MM.1S (cell line): Measurements from ENCODE around the gene PIGQ.

Experiments used
- DNase-seq: peaks from one replicate; pipeline ENCODE4 v3.0.0-alpha.2; 2015
- H2AFZ ChIP-seq: fragments of 300-600 bp; sonication (generic); 2 replicates; pipeline ENCODE4 v1.6.0; 2016; ENCODE audit warnings: antibody characterized with exemption, low read length
- H3F3A ChIP-seq: fragments of 300-600 bp; sonication (generic); 2 replicates; pipeline ENCODE4 v1.6.1; 2016; ENCODE audit warnings: mild to moderate bottlenecking, antibody characterized with exemption, low read length, moderate library complexity, mixed read lengths; ENCODE audit not compliant: insufficient read depth
- H3K27ac ChIP-seq: fragments of 300-600 bp; sonication (generic); 2 replicates; pipeline ENCODE4 v1.5.1; 2016; ENCODE audit warnings: mild to moderate bottlenecking, low read length
- H3K27me3 ChIP-seq: fragments of 300-600 bp; sonication (generic); replicated peaks from 2 replicates; pipeline ENCODE4 v1.6.0; 2016; ENCODE audit warnings: low read length; ENCODE audit not compliant: insufficient read depth
- H3K36me3 ChIP-seq: fragments of 300-600 bp; sonication (generic); replicated peaks from 2 replicates; pipeline ENCODE4 v1.6.1; 2016; ENCODE audit warnings: mild to moderate bottlenecking, low read length, mixed read lengths; ENCODE audit not compliant: insufficient read depth
- H3K4me1 ChIP-seq: fragments of 300-600 bp; sonication (generic); 2 replicates; pipeline ENCODE4 v1.6.1; 2016; ENCODE audit warnings: low read length, mixed read lengths
- H3K4me2 ChIP-seq: fragments of 300-600 bp; sonication (generic); 2 replicates; pipeline ENCODE4 v1.6.0; 2016; ENCODE audit warnings: low read depth, low read length
- H3K4me3 ChIP-seq: fragments of 300-600 bp; sonication (generic); 2 replicates; pipeline ENCODE4 v1.5.1; 2016; ENCODE audit warnings: low read length, mixed read lengths
- H3K79me2 ChIP-seq: fragments of 300-600 bp; sonication (generic); 2 replicates; pipeline ENCODE4 v1.6.1; 2016; ENCODE audit warnings: mixed run types, low read length, mixed read lengths
- H3K9ac ChIP-seq: fragments of 300-600 bp; sonication (generic); 2 replicates; pipeline ENCODE4 v1.6.1; 2016; ENCODE audit warnings: low read length, mixed read lengths
- H3K9me2 ChIP-seq: fragments of 300-600 bp; sonication (generic); replicated peaks from 2 replicates; pipeline ENCODE4 v1.6.1; 2016; ENCODE audit warnings: mild to moderate bottlenecking, low read length, mixed read lengths; ENCODE audit not compliant: insufficient read depth
- H3K9me3 ChIP-seq: fragments of 300-600 bp; sonication (generic); replicated peaks from 2 replicates; pipeline ENCODE4 v1.6.1; 2016; ENCODE audit warnings: mild to moderate bottlenecking, low read length, mixed read lengths; ENCODE audit not compliant: insufficient read depth
- H4K20me1 ChIP-seq: fragments of 300-600 bp; sonication (generic); 2 replicates; pipeline ENCODE4 v1.6.1; 2016; ENCODE audit warnings: mild to moderate bottlenecking, low read length, moderate library complexity, mixed read lengths; ENCODE audit not compliant: insufficient read depth
- EZH2 ChIP-seq: fragments of 300-600 bp; sonication (generic); optimal IDR thresholded peaks from 2 replicates; pipeline ENCODE3; 2017; ENCODE audit warnings: low read depth, mild to moderate bottlenecking, antibody characterized with exemption, low read length, mixed read lengths
- EZH2phosphoT487 ChIP-seq: fragments of 300-600 bp; sonication (generic); IDR thresholded peaks from 2 replicates; pipeline ENCODE4 v1.6.1; 2018; ENCODE audit warnings: antibody characterized with exemption, low read length
- TF ChIP-seq, protein P1 (sequence below): fragments of 300-600 bp; sonication (generic); IDR thresholded peaks from 2 replicates; pipeline ENCODE4 v1.5.1; 2016; ENCODE audit warnings: antibody characterized with exemption, low read length, mixed read lengths

Gene PIGQ

GRCh38 chr16:525123-525519, 44.6 kb upstream of the PIGQ start:
- Histone ChIP-seq H3K9ac (no peak overlapping the region), H4K20me1 (peaks cover 6% of the 10 kb centered on the region; the same call in 1 of the 2 replicates), H2AFZ (no peak overlapping the region), H3K9me2 (no peaks in the 10 kb centered on the region), H3K27me3 (no peaks in the 10 kb centered on the region), H3K27ac (no peak overlapping the region), H3K9me3 (no peaks in the 10 kb centered on the region), H3K36me3 (no peaks in the 10 kb centered on the region), H3K4me1 (peaks cover 5% of the 10 kb centered on the region; the same call in 1 of the 2 replicates), H3F3A (no peaks in the 10 kb centered on the region), H3K4me2 (no peak overlapping the region), H3K79me2 (peaks cover 43% of the 10 kb centered on the region), H3K4me3 (no peak overlapping the region)
- DNase-seq = no peak
- TF ChIP-seq, protein P1, sequence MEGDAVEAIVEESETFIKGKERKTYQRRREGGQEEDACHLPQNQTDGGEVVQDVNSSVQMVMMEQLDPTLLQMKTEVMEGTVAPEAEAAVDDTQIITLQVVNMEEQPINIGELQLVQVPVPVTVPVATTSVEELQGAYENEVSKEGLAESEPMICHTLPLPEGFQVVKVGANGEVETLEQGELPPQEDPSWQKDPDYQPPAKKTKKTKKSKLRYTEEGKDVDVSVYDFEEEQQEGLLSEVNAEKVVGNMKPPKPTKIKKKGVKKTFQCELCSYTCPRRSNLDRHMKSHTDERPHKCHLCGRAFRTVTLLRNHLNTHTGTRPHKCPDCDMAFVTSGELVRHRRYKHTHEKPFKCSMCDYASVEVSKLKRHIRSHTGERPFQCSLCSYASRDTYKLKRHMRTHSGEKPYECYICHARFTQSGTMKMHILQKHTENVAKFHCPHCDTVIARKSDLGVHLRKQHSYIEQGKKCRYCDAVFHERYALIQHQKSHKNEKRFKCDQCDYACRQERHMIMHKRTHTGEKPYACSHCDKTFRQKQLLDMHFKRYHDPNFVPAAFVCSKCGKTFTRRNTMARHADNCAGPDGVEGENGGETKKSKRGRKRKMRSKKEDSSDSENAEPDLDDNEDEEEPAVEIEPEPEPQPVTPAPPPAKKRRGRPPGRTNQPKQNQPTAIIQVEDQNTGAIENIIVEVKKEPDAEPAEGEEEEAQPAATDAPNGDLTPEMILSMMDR = no peak
- TF ChIP-seq EZH2phosphoT487 = no peak
- TF ChIP-seq EZH2 = no peak

GRCh38 chr16:525520-526180, 44.1 kb upstream of the PIGQ start:
- H2AFZ ChIP-seq = no peak overlapping the region
- no peaks in the 10 kb centered on the region for H3K36me3 ChIP-seq
- H3K4me3 ChIP-seq = no peak overlapping the region; the same call in 1 of the 2 replicates
- peaks cover 49% of the 10 kb centered on the region for H3K79me2 ChIP-seq
- TF ChIP-seq, protein P1 = no peak
- no peak for TF ChIP-seq EZH2
- H4K20me1 ChIP-seq = peaks cover 6% of the 10 kb centered on the region; the same call in 1 of the 2 replicates
- no peaks in the 10 kb centered on the region for H3K27me3 ChIP-seq
- H3K27ac ChIP-seq = no peak overlapping the region
- H3K9ac ChIP-seq = no peak overlapping the region; the same call in 1 of the 2 replicates
- no peak for DNase-seq
- H3F3A ChIP-seq = no peaks in the 10 kb centered on the region
- no peaks in the 10 kb centered on the region for H3K9me3 ChIP-seq
- peaks cover 5% of the 10 kb centered on the region; the same call in 1 of the 2 replicates for H3K4me1 ChIP-seq
- no peaks in the 10 kb centered on the region for H3K9me2 ChIP-seq
- peak overlapping the region; percentile 98; the same call in 1 of the 2 replicates for H3K4me2 ChIP-seq

DNA sequence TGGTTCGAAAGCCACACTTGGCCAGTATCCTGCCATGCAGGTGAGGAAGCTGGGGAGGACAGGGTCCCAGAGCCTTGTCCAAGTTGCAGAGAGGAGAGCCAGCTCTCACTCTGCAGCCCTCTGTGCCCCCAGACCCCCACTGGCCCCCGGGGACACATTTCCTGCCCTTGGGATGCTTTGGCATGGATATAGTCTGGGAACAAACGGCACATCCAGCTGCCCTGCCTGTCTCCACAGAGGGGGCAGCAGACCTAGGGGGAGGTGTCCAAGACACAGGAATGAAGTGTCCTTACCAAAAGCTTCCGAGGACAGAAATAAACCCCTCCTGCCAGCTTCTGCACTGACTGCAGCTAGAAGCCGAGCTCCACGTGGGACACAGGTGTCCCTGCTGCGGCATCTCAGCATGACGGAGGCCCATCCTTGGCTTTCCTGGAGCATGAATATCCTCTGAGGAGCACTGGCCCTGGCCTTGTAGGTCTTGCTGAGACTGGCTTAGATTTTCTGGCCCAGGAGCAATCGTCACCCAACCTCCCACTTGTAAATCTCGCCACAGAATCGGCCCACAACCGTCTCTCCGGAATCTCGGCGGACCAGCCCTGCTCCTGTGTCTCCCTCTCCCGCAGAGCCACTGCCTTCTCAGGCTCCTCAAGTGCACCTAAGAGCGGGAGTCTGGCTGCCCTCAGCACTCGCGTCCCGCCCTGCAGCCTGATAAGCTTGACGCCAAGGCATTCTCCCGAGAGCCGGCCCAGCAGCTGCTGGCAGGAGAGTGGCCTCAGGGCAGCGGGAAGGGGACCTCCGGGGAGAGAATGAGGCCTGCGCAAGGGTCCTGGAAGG, 43.4 kb upstream of the PIGQ start:
- H3K9me2 ChIP-seq = no peaks in the 10 kb centered on the region
- peaks cover 5% of the 10 kb centered on the region; the same call in 1 of the 2 replicates for H3K4me1 ChIP-seq
- peaks cover 6% of the 10 kb centered on the region; the same call in 1 of the 2 replicates for H4K20me1 ChIP-seq
- H3K27ac ChIP-seq = peak overlapping the region; percentile 80; the same call in 1 of the 2 replicates
- peak overlapping the region; percentile 98 for H3K4me2 ChIP-seq
- peak overlapping the region; percentile 75 for H3K4me3 ChIP-seq
- H3K9me3 ChIP-seq = no peaks in the 10 kb centered on the region
- TF ChIP-seq, protein P1 = no peak
- TF ChIP-seq EZH2 (no peak), EZH2phosphoT487 (no peak)
- H3F3A ChIP-seq = no peaks in the 10 kb centered on the region
- H3K36me3 ChIP-seq = no peaks in the 10 kb centered on the region
- peak overlapping the region; percentile 81 for H3K9ac ChIP-seq
- no peak for DNase-seq
- no peaks in the 10 kb centered on the region for H3K27me3 ChIP-seq
- H2AFZ ChIP-seq = peak overlapping the region; percentile 73
- peaks cover 56% of the 10 kb centered on the region for H3K79me2 ChIP-seq
